GM12878 (cell line): ENCODE measurements around the gene TBL3. TPM values are rescaled to one million over a fixed set of nuclear protein-coding genes. Genes with fewer than 3 reads are reported as not detected.

Source experiments
- ATAC-seq: fragments of 200-7000 bp; cut with Tn5 transposase; 3 replicates; pipeline ENCODE4 v1.9.1; 2020; ENCODE audit warnings: mild to moderate bottlenecking, moderate library complexity
- BruUV-seq: library from RNA; stranded (reverse); fragments of 400-500 nt; replicated peaks from 2 replicates; lab custom pipeline; 2021; lab: Mats Ljungman, UMichigan
- CTCF ChIA-PET: fragments of 300-600 bp; sonication (Branson Sonifier 250); formaldehyde crosslinking; extraction: SDS; loops from one replicate; lab custom pipeline; 2021; ENCODE audit warnings: inconsistent platforms; lab: Yijun Ruan, JAX
- POLR2A ChIA-PET: fragments of 350-600 bp; formaldehyde crosslinking; extraction: SDS; loops from one replicate; lab custom pipeline; 2021; ENCODE audit warnings: inconsistent platforms; lab: Charles Lee
- RAD21 ChIA-PET: fragments of 300-600 bp; sonication (Branson Sonifier 250); formaldehyde crosslinking; loops from one replicate; lab custom pipeline; 2023; ENCODE audit warnings: antibody characterized with exemption; ENCODE audit not compliant: unreplicated experiment; lab: Charles Lee
- SMC1A ChIA-PET: fragments of 300-600 bp; sonication (Branson Sonifier 250); formaldehyde crosslinking; loops from one replicate; lab custom pipeline; 2023; ENCODE audit not compliant: unreplicated experiment, uncharacterized antibody; lab: Charles Lee
- DNase-seq: peaks from one replicate; pipeline ENCODE4 v3.0.0-alpha.2; 2011; ENCODE audit warnings: low read depth, low spot score
- FAIRE-seq: peaks from 3 replicates; lab custom pipeline; 2011; peaks lifted over from hg19 to GRCh38; lab: Jason Lieb, UNC
- H2AFZ ChIP-seq: 2 replicates; pipeline ENCODE4 v1.6.0; 2011; ENCODE audit warnings: low read depth, low read length, control low read depth; ENCODE audit not compliant: control insufficient read depth
- H3K27ac ChIP-seq: 2 replicates; pipeline ENCODE4 v1.5.1; 2011; ENCODE audit warnings: control low read depth; ENCODE audit not compliant: control insufficient read depth, insufficient read depth
- H3K27me3 ChIP-seq, 2 experiments: replicated peaks in 1 of 2; 2 replicates each; pipeline versions ENCODE4 v1.6.0 to v1.6.1; 2011; ENCODE audit warnings: low read length in 1 of 2; ENCODE audit not compliant: control insufficient read depth in 2 of 2, insufficient read depth in 2 of 2
- H3K36me3 ChIP-seq, 2 experiments: 2 replicates each; pipeline ENCODE4 v1.5.1; 2011; ENCODE audit warnings: low read length in 1 of 2; ENCODE audit not compliant: control insufficient read depth in 2 of 2, insufficient read depth in 2 of 2
- H3K4me1 ChIP-seq: 2 replicates; pipeline ENCODE4 v1.6.1; 2011; ENCODE audit warnings: mild to moderate bottlenecking, low read length, moderate library complexity, mixed read lengths; ENCODE audit not compliant: control insufficient read depth, insufficient read depth
- H3K4me2 ChIP-seq: 2 replicates; pipeline ENCODE4 v1.6.0; 2011; ENCODE audit warnings: control low read depth; ENCODE audit not compliant: control insufficient read depth, insufficient read depth
- H3K4me3 ChIP-seq: fragments of 200-600 bp; sonication (generic); 2 replicates; pipeline ENCODE4 v1.5.1; 2016
- H3K79me2 ChIP-seq: 2 replicates; pipeline ENCODE4 v1.6.0; 2011; ENCODE audit warnings: low read length; ENCODE audit not compliant: control insufficient read depth, insufficient read depth
- H3K9ac ChIP-seq: 2 replicates; pipeline ENCODE4 v1.8.0; 2011; ENCODE audit warnings: low read length, control low read depth, mixed read lengths; ENCODE audit not compliant: control insufficient read depth, insufficient read depth
- H3K9me3 ChIP-seq: replicated peaks from 3 replicates; pipeline ENCODE4 v1.5.1; 2011; ENCODE audit warnings: mild to moderate bottlenecking, low read length; ENCODE audit not compliant: control insufficient read depth, insufficient read depth
- H4K20me1 ChIP-seq: 2 replicates; pipeline ENCODE4 v1.6.0; 2011; ENCODE audit not compliant: control insufficient read depth, insufficient read depth
- DPF2 ChIP-seq: fragments of 450-650 bp; IDR thresholded peaks from 2 replicates; pipeline ENCODE4 v1.6.1; 2017; ENCODE audit warnings: mild to moderate bottlenecking
- MTA2 ChIP-seq: fragments of 450-650 bp; IDR thresholded peaks from 2 replicates; pipeline ENCODE4 v1.6.1; 2016; ENCODE audit warnings: low read depth, mild to moderate bottlenecking, moderate library complexity
- NR2C2 ChIP-seq: IDR thresholded peaks from 2 replicates; pipeline ENCODE4 v1.6.1; 2011; ENCODE audit warnings: borderline replicate concordance, low read depth; ENCODE audit not compliant: control insufficient read depth, insufficient read length
- POLR2A ChIP-seq: IDR thresholded peaks from 2 replicates; pipeline ENCODE4 v1.6.1; 2011; ENCODE audit warnings: low read depth, mild to moderate bottlenecking, low read length
- WGBS: methylation state at CpG from one replicate; pipeline ENCODE4 v1.1.6; 2016; ENCODE audit warnings: low lambda C conversion rate; ENCODE audit not compliant: insufficient replicate concordance, insufficient coverage; ENCODE audit errors: missing lambda C conversion rate; 5-methylcytosine and 5-hydroxymethylcytosine counted together
- in situ Hi-C: fragments of 300-500 bp; cut with MboI; formaldehyde crosslinking; loops from 9 replicates; pipeline ENCODE4 v1.14.3; 2018; ENCODE audit warnings: mixed read lengths
- intact Hi-C: fragments of 100-400 bp; cut with micrococcal nuclease; formaldehyde crosslinking; loops from one replicate; pipeline ENCODE4 v1.14.2; 2022; ENCODE audit not compliant: unreplicated experiment
- polyA plus RNA-seq, 11 experiments: library from polyadenylated mRNA; depleted of rRNA in 4 of 11; unstranded in 6 of 11; stranded (reverse) in 5 of 11; fragments of >200 nt; fragmentation: Nextera tagmentation in 4 of 11; fragmentation: Illumina TruSeq in 1 of 11; extraction: Ambion mirVana in 4 of 11; extraction: Trizol in 1 of 11; gene quantifications; 1 replicate in 1 of 11; 2 replicates in 10 of 11; pipeline versions ENCODE4 v1.2.1 to v1.2.3, GENCODE V29; 2011 to 2016; ENCODE audit warnings: inconsistent platforms in 2 of 11, missing spikeins in 2 of 11, low read depth in 1 of 11
- total RNA-seq, 4 experiments: library from RNA; depleted of rRNA in 3 of 4; stranded (reverse); fragments of >200 nt in 3 of 4; fragmentation: Illumina TruSeq in 1 of 4; extraction: Trizol in 1 of 4; gene quantifications; 2 replicates each; pipeline versions ENCODE4 v1.2.1 to v1.2.3, GENCODE V29; 2013 to 2021
- TF ChIP-seq, protein P1 (sequence below): IDR thresholded peaks from 2 replicates; pipeline ENCODE4 v1.6.1; 2012; ENCODE audit warnings: low read depth, low read length, improper control_type of control experiment

The TBL3 gene
- total and polyA plus RNA-seq, 10 of the 15 experiments (the other 5 are each of a cell fraction or from before 2014, with no cell fraction given), result 1.2 to 101 (median 34.2) TPM

DNA sequence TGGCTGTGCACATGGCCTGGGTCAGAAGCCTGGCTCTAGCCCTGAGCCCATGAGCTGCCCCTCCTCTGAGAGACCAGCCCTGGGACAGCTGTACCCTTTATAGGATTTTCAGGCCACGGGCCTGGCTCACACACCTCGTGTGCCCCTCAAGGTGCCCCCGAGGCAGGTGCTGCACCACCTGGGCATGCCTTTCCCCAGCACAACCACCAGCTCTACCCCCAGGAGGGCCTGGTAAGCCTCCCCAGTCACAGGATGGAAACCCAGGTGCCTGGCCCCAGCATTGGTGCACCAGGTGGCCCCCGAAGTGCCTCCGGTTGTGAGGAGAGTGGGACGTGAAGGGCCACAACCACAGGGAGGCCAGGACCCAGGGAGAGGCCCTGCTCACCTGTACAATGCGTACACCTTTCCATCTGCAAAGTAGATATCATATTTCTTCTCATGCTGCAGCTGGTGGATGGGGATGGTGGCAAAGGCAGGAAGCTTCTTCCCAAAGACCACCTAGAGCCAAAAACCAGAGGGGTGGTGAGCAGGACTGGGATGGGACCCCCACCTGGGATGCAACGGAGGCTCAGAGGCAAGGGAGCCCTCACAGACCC is 31.5 kb downstream of the TBL3 start:
- SMC1A ChIA-PET, result interaction anchor here (1.0 to 2.1 kb wide), 5 partner anchors 14 to 152 kb away, joined by 3 to 14 read pairs (median 4); partner anchors contain the start of gene TRAF7
- H3K4me1 ChIP-seq, result peaks cover 15% of the 10 kb centered on the region
- no peaks in the 10 kb centered on the region for H3K9me3 ChIP-seq
- no peak overlapping the region for H3K27ac ChIP-seq
- no peak overlapping the region for H3K9ac ChIP-seq
- H3K27me3 ChIP-seq, result no peaks in the 10 kb centered on the region
- in situ Hi-C loops (no loop called here), intact Hi-C loops (no loop called here)
- peak; percentile 0; the same call in 1 of the 2 replicates for TF ChIP-seq POLR2A
- TF ChIP-seq NR2C2, result no peak
- TF ChIP-seq MTA2, result no peak
- TF ChIP-seq, protein P1, sequence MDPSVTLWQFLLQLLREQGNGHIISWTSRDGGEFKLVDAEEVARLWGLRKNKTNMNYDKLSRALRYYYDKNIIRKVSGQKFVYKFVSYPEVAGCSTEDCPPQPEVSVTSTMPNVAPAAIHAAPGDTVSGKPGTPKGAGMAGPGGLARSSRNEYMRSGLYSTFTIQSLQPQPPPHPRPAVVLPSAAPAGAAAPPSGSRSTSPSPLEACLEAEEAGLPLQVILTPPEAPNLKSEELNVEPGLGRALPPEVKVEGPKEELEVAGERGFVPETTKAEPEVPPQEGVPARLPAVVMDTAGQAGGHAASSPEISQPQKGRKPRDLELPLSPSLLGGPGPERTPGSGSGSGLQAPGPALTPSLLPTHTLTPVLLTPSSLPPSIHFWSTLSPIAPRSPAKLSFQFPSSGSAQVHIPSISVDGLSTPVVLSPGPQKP, result no peak
- no peak for TF ChIP-seq DPF2
- peaks cover 6% of the 10 kb centered on the region for H4K20me1 ChIP-seq
- no peak for ATAC-seq
- H3K36me3 ChIP-seq, result peaks cover 0 to 45% of the 10 kb centered on the region in 2 experiments; a peak in 3 of 4 replicates
- no peak overlapping the region for H2AFZ ChIP-seq
- RAD21 ChIA-PET, result interaction anchor here (0.6 to 2.5 kb wide), 4 partner anchors 11 to 152 kb away, joined by 3 to 14 read pairs (median 4); partner anchors contain the start of gene RPL3L
- 52% methylated on average over 8 of the region's 8 CpGs for WGBS
- H3K4me2 ChIP-seq, result peak overlapping the region; percentile 38; the same call in 1 of the 2 replicates
- no peak overlapping the region for H3K4me3 ChIP-seq
- no peak for FAIRE-seq
- CTCF ChIA-PET, result interaction anchor here (0.6 to 4.3 kb wide), 18 partner anchors 10 to 484 kb away, joined by 3 to 54 read pairs (median 5); partner anchors contain the start of genes NDUFB10, NOXO1, NUBP2 and SPSB3
- BruUV-seq, result no TSS peak
- DNase-seq, result no peak
- POLR2A ChIA-PET, result interaction anchor here (0.8 to 2.2 kb wide), 6 partner anchors 10 to 152 kb away, joined by 4 to 10 read pairs (median 4); partner anchors contain the start of genes NOXO1 and TRAF7
- H3K79me2 ChIP-seq, result peaks cover 45% of the 10 kb centered on the region
